Measurements from ENCODE around the gene ARID3A. TPM values are rescaled to one million over a fixed set of nuclear protein-coding genes. Genes with fewer than 3 reads are reported as not detected.
A peak's percentile ranks its signal among the peaks of the same experiment; 100 is the strongest.

ARID3A gene
- total RNA-seq, 1 donor from 2014 or later, result 149 TPM

DNA sequence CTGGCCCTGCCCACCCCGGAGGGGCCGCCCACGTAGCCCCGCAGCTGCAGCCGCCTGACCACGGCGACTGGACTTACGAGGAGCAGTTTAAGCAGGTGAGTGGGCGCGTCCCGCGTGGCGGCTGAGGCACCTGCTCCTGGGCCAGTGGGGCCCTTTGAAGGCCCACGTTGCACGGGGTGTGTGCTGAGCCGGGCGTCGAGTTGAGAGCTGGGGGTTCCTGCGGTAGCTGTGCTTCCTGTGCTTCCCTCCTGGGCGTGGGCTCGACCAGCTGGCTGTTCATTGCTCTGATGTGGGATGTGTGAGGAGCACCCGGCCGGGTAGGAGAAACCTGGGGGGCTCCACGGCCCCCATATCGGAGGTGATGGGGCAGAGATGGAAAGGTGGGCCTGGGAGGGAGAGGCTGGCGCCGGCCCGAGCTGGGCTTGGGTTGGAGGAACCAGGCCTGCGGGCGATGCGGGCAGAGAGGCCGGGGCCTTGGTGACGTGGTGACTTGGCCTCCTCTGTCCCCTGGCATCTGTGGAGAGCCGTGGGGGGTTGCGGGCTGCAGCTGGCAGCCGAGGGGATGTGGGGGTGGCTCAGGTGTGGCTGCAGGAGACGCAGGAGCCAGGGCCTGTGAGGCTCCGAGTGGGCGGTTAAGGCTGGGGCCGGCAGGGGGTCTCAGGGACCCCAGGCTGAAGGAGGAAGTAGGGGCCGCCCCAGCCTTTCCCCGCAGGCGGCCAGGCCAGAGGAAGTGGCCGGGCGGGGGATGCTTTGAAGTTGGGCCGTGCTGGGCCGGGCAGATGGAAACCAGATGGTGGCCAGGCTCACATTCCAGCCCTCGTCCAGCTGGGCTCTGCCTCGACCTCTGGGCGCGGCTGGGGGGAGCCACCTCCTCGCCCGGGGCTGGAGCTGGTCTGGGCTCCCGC lies 7.1 kb downstream of the ARID3A start:
- H3K27ac Mint-ChIP-seq, result peak overlapping the region; percentile 73
- peaks cover 17% of the 10 kb centered on the region for H3K36me3 Mint-ChIP-seq (ENCODE audit: insufficient read depth)
- no peak for DNase-seq (ENCODE audit: low spot score, unreplicated experiment)
- H3K9me3 Mint-ChIP-seq (ENCODE audit: low read depth), result no peaks in the 10 kb centered on the region
- no peak overlapping the region for H3K4me3 Mint-ChIP-seq (ENCODE audit: low read depth)
- TF ChIP-seq, protein P1, sequence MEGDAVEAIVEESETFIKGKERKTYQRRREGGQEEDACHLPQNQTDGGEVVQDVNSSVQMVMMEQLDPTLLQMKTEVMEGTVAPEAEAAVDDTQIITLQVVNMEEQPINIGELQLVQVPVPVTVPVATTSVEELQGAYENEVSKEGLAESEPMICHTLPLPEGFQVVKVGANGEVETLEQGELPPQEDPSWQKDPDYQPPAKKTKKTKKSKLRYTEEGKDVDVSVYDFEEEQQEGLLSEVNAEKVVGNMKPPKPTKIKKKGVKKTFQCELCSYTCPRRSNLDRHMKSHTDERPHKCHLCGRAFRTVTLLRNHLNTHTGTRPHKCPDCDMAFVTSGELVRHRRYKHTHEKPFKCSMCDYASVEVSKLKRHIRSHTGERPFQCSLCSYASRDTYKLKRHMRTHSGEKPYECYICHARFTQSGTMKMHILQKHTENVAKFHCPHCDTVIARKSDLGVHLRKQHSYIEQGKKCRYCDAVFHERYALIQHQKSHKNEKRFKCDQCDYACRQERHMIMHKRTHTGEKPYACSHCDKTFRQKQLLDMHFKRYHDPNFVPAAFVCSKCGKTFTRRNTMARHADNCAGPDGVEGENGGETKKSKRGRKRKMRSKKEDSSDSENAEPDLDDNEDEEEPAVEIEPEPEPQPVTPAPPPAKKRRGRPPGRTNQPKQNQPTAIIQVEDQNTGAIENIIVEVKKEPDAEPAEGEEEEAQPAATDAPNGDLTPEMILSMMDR (IDR thresholded peaks at IDR 0.05; ENCODE audit: unreplicated experiment), result no peak
- no peaks in the 10 kb centered on the region for H3K27me3 Mint-ChIP-seq
- peaks cover 4% of the 10 kb centered on the region for H3K4me1 Mint-ChIP-seq (ENCODE audit: low read depth)

GRCh38 chr19:933553-933882 lies 7.7 kb downstream of the ARID3A start:
- peaks cover 19% of the 10 kb centered on the region for H3K36me3 Mint-ChIP-seq (ENCODE audit: insufficient read depth)
- no peak overlapping the region for H3K27ac Mint-ChIP-seq
- H3K4me1 Mint-ChIP-seq (ENCODE audit: low read depth), result peaks cover 4% of the 10 kb centered on the region

GRCh38 chr19:934197-934840 lies 8.5 kb downstream of the ARID3A start:
- Mint-ChIP-seq H3K27me3 (no peaks in the 10 kb centered on the region), H3K9me3 (ENCODE audit: low read depth) (no peaks in the 10 kb centered on the region), H3K4me1 (ENCODE audit: low read depth) (peaks cover 6% of the 10 kb centered on the region), H3K27ac (no peak overlapping the region), H3K4me3 (ENCODE audit: low read depth) (no peak overlapping the region), H3K36me3 (ENCODE audit: insufficient read depth) (peaks cover 21% of the 10 kb centered on the region)
- DNase-seq (ENCODE audit: low spot score, unreplicated experiment), result no peak
- TF ChIP-seq, protein P1 (IDR thresholded peaks at IDR 0.05; ENCODE audit: unreplicated experiment), result no peak

More at GRCh38 chr19:933553-933882, 7.7 kb downstream of the ARID3A start:
- DNase-seq (ENCODE audit: low spot score, unreplicated experiment), result no peak
- Mint-ChIP-seq H3K4me3 (ENCODE audit: low read depth) (no peak overlapping the region), H3K9me3 (ENCODE audit: low read depth) (no peaks in the 10 kb centered on the region), H3K27me3 (no peaks in the 10 kb centered on the region)
- TF ChIP-seq, protein P1 (IDR thresholded peaks at IDR 0.05; ENCODE audit: unreplicated experiment), result no peak

- Mint-ChIP-seq H3K4me1 (ENCODE audit: low read depth) (peaks cover 7% of the 10 kb centered on the region), H3K27ac (peak overlapping the region; percentile 33), H3K9me3 (ENCODE audit: low read depth) (no peaks in the 10 kb centered on the region), H3K27me3 (no peaks in the 10 kb centered on the region), H3K36me3 (ENCODE audit: insufficient read depth) (peaks cover 22% of the 10 kb centered on the region), H3K4me3 (ENCODE audit: low read depth) (no peak overlapping the region)
- DNase-seq (ENCODE audit: low spot score, unreplicated experiment), result no peak
- TF ChIP-seq, protein P1 (IDR thresholded peaks at IDR 0.05; ENCODE audit: unreplicated experiment), result no peak
Observed at GRCh38 chr19:934865-935479, 9.1 kb downstream of the ARID3A start.

- TF ChIP-seq, protein P1 (IDR thresholded peaks at IDR 0.05; ENCODE audit: unreplicated experiment), result no peak
- H3K4me3 Mint-ChIP-seq (ENCODE audit: low read depth), result no peak overlapping the region
- H3K36me3 Mint-ChIP-seq (ENCODE audit: insufficient read depth), result peaks cover 26% of the 10 kb centered on the region
- no peak for DNase-seq (ENCODE audit: low spot score, unreplicated experiment)
- no peak overlapping the region for H3K27ac Mint-ChIP-seq
- peaks cover 10% of the 10 kb centered on the region for H3K4me1 Mint-ChIP-seq (ENCODE audit: low read depth)
- no peaks in the 10 kb centered on the region for H3K9me3 Mint-ChIP-seq (ENCODE audit: low read depth)
- H3K27me3 Mint-ChIP-seq, result no peaks in the 10 kb centered on the region
Observed at GRCh38 chr19:936175-936546, 10.3 kb downstream of the ARID3A start.
